ENCODE results near the gene CASZ1.

The CASZ1 gene

DNA sequence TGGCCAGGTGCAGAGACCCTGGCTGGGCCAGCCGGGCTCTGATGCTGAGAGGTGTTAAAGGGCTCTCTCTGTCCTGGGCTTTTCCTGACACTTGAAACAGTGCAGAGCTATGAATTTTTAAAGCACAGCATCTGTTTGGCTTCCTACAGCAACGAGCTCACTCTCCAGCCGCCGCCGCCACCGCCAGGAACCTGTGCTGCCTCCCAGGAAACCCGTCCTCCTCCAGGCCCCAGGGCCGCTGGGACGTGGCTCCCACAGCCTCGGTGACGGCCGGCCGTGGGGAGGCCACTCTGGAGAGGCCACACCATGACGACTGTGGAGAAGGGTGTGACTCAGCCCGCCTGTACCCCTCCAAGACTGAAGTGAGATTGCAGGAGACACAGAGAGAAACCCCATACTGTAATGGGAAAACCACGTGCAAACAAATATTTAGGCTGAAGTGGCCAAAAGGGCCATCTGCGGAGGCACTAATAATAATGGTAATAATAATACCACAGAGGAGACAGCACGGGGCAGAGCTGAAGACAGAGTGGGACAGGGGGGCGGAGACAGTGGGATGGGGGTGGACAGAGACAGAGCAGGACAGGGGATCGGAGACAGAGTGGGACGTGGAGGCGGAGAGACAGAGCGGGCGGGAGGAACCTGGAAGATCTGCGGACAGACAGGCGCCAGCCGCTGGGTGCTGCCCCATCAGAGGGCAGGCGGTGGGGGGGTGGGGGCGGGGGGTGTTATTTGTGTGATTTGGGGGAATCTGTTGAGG, 139.2 kb downstream of the CASZ1 start:
- DNase-seq (ENCODE audit: insufficient read length) (no peak), FAIRE-seq (no peak)
- no peak for TF ChIP-seq POLR2AphosphoS5 (IDR thresholded peaks at IDR 0.05; ENCODE audit: low read depth, low read length)

DNA sequence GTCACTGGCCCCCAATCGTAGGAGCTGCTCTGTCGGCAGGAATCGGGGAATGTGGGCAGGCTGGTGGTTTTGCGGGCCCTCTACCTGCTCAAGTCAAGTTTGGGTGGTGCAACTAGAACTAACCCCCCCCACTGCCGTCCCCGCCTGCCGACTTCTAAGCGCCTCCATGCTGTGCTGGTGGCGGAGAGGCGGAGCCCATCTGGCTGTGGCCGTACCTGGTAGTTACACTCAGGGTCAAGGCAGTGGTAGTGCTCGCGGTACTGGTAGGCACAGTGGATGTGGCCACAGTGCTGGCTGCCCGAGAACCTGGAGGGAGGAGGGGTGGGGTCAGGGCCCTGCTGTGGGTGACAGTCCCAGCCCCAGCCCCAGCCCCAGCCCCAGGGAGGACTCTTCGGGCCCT, 140.0 kb downstream of the CASZ1 start:
- FAIRE-seq, result no peak
- TF ChIP-seq POLR2A (IDR thresholded peaks at IDR 0.05; ENCODE audit: low read depth, low read length) (no peak), POLR2AphosphoS5 (IDR thresholded peaks at IDR 0.05; ENCODE audit: low read depth, low read length) (no peak), TAF1 (IDR thresholded peaks at IDR 0.05; ENCODE audit: borderline replicate concordance, low read depth, low read length) (no peak)
- DNase-seq (ENCODE audit: insufficient read length), result no peak

DNA sequence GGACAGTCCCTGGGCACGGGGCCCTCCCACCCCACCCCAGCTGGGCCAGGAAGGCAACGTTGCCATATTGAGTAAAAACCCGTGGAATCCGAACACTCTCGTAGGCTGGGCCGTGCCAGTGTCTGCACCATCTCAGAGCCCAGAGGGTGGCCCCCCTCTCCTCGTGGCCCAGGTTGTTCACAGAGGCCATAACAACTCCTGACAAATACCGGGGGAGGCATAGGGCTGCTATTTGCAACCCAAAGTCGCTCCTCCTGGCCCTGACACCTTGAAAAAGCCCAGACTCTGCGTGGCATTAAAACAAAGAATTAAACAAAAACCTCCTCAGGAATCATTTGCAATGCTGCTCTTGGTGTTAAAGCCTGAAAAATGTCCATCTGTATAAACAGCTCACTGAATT, 141.4 kb downstream of the CASZ1 start:
- TF ChIP-seq POLR2A (IDR thresholded peaks at IDR 0.05; ENCODE audit: low read depth, low read length), result no peak
- DNase-seq (ENCODE audit: insufficient read length), result no peak
- no peak for FAIRE-seq

DNA sequence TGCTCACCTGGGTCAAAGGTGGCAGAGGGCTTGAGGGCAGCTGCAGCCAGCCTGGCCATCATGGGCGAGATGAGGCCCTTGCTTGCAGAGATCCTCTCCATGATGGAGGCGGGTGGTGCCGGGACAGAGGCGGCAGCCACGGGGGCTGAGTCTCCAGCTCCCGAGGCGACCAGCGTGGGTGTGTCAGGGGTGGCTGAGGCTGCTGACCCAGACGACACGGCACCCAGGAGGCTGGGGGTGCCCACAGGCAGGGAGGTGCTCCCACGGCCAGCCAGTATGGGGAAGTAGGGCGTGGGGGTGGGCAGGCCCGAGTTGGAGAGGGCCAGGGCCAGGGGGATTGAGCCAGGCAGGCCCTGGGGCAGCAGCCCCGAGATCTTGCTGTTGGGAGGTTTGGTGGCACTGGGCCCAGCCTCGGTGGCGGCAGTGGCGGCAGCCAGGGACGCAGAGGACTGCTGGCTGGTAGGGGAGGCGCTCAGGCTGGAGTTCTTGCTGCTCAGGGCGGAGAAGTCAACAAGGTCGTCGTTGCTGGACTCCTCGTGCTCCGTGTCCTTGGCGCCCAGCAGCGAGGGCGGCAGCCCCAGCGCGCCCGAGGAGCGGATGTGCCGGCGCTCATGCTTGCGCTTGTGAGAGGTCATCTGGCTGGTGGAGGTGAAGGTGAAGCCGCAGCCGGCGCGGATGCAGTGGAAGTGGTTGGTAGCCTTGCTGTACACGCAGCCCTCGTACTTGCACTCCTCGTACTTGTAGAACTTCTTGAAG, 142.9 kb downstream of the CASZ1 start:
- TF ChIP-seq POLR2AphosphoS5 (IDR thresholded peaks at IDR 0.05; ENCODE audit: low read depth, low read length) (no peak), TAF1 (IDR thresholded peaks at IDR 0.05; ENCODE audit: borderline replicate concordance, low read depth, low read length) (no peak), POLR2A (IDR thresholded peaks at IDR 0.05; ENCODE audit: low read depth, low read length) (no peak)
- DNase-seq (ENCODE audit: insufficient read length) (no peak), FAIRE-seq (no peak)

DNA sequence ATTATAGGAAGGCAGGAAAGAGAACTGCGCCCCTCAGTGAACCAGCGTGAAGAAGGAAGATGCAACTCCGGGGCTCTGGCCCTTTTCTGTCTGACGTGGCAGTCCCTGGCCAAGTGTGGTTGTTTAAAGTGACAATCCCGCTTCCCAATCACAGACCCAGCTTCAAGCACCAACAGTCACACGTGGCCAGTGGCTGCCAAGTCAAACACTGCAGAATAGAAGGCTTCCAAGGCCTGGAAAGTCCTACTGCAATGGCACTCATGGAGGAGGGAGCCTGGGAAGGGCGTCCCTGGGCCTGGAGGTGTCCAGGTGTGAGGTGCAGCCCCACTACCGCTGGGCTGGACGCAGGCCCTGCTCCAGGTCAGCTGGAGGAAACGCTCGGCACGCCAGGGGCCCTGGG, 143.8 kb downstream of the CASZ1 start:
- no peak for TF ChIP-seq TAF1 (IDR thresholded peaks at IDR 0.05; ENCODE audit: borderline replicate concordance, low read depth, low read length)
- no peak for TF ChIP-seq POLR2AphosphoS5 (IDR thresholded peaks at IDR 0.05; ENCODE audit: low read depth, low read length)
- TF ChIP-seq POLR2A (IDR thresholded peaks at IDR 0.05; ENCODE audit: low read depth, low read length), result no peak
- FAIRE-seq, result no peak
- no peak for DNase-seq (ENCODE audit: insufficient read length)

DNA sequence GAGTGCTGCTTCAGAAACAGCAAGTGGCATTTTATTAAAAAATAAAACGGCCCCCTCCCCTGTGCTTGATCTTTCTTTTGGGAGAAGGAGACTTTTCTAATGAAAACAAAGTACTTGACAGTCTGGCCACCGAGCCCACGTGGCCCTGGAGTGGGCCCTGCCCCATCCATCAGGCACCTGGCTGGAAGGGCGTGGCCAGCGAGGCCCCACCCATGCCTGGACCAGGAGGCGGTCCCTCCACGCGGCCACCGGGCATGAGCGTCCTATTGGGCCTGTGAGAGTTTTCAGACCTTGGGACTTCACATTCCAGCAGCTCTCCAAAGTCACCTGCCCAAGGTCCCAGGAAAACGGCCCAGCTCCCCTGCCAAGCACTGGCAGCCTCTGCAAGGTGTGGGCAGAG, 144.7 kb downstream of the CASZ1 start:
- FAIRE-seq (no peak), DNase-seq (ENCODE audit: insufficient read length) (no peak)
- TF ChIP-seq POLR2AphosphoS5 (IDR thresholded peaks at IDR 0.05; ENCODE audit: low read depth, low read length) (no peak), POLR2A (IDR thresholded peaks at IDR 0.05; ENCODE audit: low read depth, low read length) (no peak), TAF1 (IDR thresholded peaks at IDR 0.05; ENCODE audit: borderline replicate concordance, low read depth, low read length) (no peak)

DNA sequence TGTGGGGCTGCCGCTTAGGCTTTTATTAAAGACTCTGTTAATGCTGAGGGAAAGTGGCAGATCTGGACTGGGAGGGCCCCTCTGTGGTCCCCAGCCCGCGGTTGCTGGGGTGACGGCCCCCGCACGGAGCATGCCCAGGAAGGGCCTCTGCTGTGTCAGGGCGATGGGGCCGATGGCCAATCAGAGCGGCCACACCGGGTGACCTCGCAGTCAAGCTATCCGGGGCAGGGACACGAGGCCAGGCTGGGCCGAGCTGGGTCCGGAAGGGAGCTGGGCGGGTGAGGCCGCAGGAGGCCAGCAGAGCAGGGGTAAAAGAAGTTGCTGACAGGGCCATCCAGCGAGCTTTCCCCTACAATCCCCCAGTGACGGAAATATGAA, 145.1 kb downstream of the CASZ1 start:
- FAIRE-seq (no peak), DNase-seq (ENCODE audit: insufficient read length) (no peak)
- no peak for TF ChIP-seq TAF1 (IDR thresholded peaks at IDR 0.05; ENCODE audit: borderline replicate concordance, low read depth, low read length)
- no peak for TF ChIP-seq POLR2A (IDR thresholded peaks at IDR 0.05; ENCODE audit: low read depth, low read length)
- no peak for TF ChIP-seq POLR2AphosphoS5 (IDR thresholded peaks at IDR 0.05; ENCODE audit: low read depth, low read length)

DNA sequence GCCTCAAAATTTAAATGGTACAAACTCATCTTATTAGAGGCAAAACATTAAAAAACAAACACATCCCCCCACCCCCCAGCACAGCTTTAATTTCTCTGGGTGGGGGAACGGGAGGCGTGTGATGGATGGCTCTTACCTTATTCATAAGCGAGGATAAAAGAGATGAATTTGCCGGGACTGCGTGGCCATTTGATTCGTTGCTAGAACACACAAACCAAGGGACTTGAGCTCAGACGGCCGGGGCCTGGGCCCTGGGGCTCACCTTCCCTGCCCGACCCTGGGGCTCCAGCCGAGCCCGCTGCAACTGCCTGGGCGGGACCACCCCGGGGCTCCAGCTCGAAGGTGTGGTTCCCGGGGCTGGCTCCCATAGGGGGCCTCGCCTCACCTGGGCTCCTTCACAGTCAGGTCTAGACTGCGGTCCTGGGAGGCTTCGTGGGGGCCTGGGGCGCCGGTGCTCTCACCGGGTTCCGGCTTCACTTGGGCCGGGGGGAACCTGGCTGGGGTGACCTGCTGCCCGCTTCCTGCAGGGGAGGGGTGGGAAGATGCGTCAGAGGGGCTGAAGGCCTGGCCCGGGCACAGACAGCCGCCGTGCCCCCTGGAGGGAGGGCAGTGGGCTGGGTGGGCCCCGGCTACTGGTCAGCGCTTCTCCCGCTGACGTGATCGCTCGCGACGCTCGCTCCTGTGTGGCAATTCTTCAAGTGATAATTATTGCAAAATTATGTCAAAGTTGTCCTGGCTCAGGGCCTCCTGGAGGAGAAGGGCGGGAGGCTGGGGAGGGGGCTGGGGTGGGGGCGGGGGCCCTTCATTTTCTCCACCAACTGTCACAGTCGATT, 145.7 kb downstream of the CASZ1 start:
- FAIRE-seq (no peak), DNase-seq (ENCODE audit: insufficient read length) (no peak)
- TF ChIP-seq POLR2AphosphoS5 (IDR thresholded peaks at IDR 0.05; ENCODE audit: low read depth, low read length) (no peak), TAF1 (IDR thresholded peaks at IDR 0.05; ENCODE audit: borderline replicate concordance, low read depth, low read length) (no peak), POLR2A (IDR thresholded peaks at IDR 0.05; ENCODE audit: low read depth, low read length) (no peak)

DNA sequence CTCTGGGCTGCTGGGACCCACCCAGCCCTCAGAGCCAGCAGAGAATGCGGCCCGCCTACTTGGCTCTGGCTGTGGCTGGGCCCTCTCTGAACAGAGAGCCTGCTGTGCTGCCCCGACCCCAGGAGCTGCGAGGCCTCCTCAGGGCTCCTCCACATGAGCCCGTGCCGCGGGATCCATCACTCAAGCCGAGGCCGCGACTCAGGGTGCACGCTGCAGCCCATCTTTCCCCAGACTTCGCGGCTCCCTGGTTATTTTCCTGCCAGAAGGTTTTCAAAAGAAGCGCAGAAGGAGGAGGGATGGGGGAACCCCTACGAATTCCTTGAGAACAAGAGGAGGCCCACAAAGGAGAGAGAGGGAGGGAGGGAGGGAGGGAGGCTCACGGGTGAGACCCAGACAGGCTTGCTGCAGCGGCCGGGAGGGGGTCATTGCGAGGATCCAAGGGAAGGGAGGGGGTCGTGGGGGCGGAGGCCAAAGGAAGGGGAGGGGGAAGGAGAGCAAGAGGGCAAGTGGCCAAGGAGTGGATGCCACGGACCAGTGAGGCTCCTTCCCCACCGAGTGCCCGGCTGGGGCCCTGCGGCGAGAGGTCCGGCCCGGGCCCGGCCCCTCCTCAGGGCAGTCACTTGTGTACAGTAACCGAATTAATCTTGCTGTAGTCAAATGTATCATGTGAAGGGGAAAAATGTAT, 146.8 kb downstream of the CASZ1 start:
- FAIRE-seq (no peak), DNase-seq (ENCODE audit: insufficient read length) (no peak)
- TF ChIP-seq POLR2AphosphoS5 (IDR thresholded peaks at IDR 0.05; ENCODE audit: low read depth, low read length), result no peak
- no peak for TF ChIP-seq TAF1 (IDR thresholded peaks at IDR 0.05; ENCODE audit: borderline replicate concordance, low read depth, low read length)
- no peak for TF ChIP-seq POLR2A (IDR thresholded peaks at IDR 0.05; ENCODE audit: low read depth, low read length)

DNA sequence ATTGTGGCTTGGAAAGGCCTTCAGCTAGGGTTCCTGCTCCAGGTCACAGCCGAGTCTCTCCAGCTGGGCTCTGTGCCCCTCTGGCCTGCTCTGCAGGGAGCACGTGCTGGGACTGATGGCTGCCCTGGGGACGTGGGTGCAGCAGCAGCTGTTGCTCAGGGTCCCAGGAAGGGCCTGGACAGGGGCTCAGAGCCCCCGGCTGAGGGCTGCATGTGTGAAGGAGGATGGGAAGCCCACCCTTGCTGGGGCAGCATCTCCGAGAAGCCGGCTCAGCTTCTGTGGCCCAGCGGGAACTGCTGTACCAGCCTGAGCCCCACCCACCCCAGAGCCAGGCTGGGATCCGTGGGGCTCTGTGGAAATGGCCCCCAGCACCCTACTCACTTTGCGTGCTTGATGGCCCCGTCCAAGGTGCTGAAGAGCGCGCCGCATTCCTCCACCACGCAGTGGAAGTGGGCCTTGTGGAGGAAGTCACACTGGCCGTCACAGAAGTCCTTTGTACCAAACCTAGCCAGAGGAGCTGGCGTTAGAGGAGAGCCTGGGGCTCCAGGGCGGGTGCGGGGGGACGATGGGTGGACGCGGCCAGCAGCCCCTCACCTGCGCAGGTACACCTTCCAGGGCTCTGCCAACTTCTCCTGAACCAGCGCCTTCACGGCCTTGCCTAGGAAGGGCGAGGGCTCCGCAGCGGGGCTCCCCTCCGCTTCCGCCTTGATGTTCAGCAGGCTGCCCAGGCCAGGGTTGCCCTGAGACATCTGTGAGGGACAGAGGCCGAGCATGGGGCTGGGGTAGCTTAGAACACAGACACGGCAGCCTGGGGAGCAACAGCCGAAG, 147.5 kb downstream of the CASZ1 start:
- FAIRE-seq, result no peak
- TF ChIP-seq POLR2AphosphoS5 (IDR thresholded peaks at IDR 0.05; ENCODE audit: low read depth, low read length) (no peak), TAF1 (IDR thresholded peaks at IDR 0.05; ENCODE audit: borderline replicate concordance, low read depth, low read length) (no peak), POLR2A (IDR thresholded peaks at IDR 0.05; ENCODE audit: low read depth, low read length) (no peak)
- no peak for DNase-seq (ENCODE audit: insufficient read length)

Measured in GM12892 (cell line).